ENCODE results near the gene IPO9. TPM values are rescaled to one million over a fixed set of nuclear protein-coding genes. Genes with fewer than 3 reads are reported as not detected.
"Not testable (repeated sequence)": the region's sequence is repeated elsewhere in the genome, so short reads cannot be mapped to it uniquely, and the experiment has no call there.

IPO9 gene
- total RNA-seq, 1 donor from 2014 or later = 13.2 TPM

DNA sequence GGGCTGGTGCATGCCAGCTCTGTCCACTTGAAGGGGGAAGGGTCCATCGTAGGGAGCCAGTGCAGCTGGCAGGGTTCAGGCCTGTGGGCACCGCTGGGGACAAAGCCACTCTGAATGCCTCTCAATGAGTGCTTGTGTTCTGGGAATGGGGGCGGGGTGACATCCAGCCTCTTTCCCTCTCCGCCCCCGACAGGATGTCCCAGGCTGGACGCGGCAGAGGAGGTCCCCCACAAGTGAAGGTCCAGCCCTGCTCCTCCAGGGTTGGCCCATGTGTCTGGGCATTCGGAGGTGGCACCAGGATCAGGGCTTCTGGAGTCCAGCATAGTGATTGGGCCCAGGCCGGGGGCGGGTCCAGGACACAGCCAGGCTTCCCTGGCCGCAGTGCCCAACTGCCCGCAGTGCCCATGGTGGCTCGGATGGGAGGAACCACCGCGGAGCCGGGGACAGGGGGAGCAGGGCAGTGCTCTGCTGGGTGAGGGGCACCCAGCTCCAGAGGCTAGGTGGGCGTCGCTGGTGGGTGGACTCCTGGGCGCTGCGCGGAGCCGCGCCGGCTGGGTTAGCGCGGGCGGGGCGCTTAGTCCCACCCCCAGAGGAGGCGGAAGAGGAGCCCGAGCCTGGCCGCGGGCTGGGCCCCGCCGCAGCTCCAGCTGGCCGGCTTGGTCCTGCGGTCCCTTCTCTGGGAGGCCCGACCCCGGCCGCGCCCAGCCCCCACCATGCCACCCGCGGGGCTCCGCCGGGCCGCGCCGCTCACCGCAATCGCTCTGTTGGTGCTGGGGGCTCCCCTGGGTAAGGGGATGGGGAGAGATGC lies 59.5 kb downstream of the IPO9 start, which contains the start of gene SHISA4:
Gene SHISA4, plus strand, starts transcription at position 617 of the 808 bp plus-strand sequence. Its CDS starts 97 bp downstream, at position 714.
- DNase-seq (ENCODE audit: low spot score) = peak; percentile 77

DNA sequence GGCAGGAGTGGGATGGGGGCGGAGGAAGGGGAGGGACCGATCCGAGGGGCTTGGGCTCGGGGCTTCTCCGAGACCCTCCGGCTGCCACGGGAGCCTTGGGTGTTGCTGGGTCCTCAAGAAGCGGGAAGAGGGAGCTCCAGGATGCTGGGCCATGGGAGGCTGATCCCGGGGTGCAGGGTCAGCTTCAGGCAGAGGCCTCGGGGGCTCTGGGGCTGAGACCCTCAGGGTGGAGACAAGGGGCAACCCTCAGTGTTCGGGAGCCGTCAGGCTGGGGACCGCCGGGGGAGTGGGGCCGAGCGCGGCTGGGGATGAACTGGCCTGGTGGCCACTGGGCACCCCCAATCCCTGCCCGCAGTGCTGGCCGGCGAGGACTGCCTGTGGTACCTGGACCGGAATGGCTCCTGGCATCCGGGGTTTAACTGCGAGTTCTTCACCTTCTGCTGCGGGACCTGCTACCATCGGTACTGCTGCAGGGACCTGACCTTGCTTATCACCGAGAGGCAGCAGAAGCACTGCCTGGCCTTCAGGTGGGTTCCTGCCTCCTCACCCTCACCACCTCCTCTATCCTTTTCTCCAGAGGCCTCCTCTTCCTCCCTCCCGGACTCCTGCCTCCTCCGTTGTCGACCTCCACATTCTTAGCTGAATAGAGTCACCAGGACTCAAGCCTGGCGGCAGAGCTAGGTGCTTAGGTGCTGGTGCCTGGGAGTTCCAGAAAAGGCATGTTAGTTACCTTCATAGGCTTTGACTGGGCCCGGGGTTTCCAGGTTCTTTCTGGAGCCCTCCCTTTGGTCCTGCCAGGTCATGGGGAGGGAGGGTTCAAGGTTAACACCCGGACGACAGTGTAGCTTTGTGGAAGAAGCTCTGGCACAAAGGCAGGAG lies 60.4 kb downstream of the IPO9 start:
- DNase-seq (ENCODE audit: low spot score) = no peak

DNA sequence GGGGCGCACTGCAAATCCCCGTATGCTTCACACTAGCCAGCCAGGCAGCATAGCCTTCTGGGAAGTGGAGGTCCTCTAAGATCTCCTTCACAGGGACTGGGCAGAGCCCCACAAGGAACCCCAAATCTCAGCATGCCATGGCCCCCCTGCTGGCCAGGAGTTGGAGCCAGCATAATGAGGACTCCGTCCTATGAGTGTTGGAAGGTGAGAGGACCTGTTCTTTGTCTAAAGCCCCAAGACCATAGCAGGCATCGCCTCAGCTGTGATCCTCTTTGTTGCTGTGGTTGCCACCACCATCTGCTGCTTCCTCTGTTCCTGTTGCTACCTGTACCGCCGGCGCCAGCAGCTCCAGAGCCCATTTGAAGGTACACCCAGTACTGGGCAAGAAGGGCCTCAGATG lies 61.3 kb downstream of the IPO9 start:
- DNase-seq (ENCODE audit: low spot score) = no peak

DNA sequence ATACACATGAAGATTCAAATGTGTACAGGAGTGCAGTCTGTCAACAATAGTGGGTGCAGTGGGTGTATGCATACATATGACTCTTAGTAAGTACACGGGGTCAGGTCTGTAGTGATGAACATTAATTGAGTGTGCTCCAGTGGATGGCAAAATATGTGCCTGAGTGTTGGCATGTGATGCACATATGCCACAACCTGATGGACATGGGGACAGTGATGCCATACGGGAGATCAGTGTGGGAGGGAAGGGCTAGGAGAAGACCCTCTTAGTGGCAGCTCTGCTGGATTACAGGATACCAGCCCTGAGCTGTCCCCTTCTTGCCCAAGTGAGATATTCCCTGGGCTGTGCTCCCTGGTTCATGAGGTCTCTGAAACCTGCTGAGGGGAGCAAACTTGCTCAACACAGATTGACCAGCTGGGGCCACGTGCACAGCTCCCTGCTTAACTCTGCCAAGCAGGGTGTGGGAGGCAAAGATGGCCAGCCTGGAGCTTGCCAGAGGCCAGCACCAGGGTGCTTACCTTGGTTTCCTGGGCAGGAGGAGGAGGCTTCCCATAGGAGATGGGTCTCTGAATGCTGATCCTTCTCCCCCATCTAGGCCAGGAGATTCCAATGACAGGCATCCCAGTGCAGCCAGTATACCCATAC lies 62.0 kb downstream of the IPO9 start:
- no peak for DNase-seq (ENCODE audit: low spot score)

DNA sequence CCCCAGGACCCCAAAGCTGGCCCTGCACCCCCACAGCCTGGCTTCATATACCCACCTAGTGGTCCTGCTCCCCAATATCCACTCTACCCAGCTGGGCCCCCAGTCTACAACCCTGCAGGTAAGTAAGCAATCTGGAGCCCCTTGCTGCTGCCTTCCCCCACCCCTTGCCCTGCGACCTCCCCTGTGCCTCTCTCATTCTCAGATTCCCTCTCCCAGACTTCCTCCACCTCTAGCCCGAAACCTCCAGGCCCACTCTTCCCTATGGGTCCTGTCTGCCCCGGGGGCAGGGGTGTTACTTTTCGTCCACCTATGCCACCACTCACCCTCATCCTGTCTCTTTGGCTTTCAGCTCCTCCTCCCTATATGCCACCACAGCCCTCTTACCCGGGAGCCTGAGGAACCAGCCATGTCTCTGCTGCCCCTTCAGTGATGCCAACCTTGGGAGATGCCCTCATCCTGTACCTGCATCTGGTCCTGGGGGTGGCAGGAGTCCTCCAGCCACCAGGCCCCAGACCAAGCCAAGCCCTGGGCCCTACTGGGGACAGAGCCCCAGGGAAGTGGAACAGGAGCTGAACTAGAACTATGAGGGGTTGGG lies 62.6 kb downstream of the IPO9 start:
- DNase-seq (ENCODE audit: low spot score) = no peak

DNA sequence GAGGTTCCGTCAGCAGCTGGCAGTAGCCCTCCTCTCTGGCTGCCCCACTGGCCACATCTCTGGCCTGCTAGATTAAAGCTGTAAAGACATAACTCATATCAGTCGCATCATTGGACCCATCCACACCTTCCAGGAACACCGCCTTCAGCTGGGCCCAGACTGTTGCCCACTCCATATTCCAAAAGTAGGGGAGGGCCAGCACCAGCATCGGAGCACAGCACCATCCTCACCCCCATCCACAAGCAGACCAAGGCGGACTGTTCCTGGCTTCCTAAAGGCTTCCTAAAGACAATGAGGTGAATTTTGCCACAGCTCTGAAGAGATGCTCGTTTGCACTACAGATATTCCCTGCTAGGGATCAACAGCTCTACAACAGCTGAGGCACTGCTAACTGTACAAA lies 63.3 kb downstream of the IPO9 start:
- no peak for DNase-seq (ENCODE audit: low spot score)

DNA sequence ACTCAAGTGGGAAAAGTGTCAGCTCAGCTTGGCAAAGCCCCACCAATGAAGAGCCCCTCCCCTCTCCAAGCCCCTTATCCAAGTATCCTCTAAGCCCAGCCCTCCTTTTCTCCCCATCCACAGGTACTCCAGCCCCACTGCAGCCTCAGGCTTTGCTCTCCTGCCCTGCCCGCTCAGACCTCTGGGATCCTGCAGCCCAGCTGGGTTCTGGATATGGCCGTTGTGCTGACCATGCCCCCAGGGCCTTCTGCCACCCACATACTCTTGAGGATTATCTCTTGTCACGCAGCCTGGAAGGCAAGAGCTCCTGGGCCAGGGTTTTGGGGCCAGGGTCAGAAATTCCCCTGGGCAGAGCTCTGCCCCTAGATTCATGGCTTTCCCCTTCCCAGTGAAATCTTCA lies 64.5 kb downstream of the IPO9 start:
- no peak for DNase-seq (ENCODE audit: low spot score)

DNA sequence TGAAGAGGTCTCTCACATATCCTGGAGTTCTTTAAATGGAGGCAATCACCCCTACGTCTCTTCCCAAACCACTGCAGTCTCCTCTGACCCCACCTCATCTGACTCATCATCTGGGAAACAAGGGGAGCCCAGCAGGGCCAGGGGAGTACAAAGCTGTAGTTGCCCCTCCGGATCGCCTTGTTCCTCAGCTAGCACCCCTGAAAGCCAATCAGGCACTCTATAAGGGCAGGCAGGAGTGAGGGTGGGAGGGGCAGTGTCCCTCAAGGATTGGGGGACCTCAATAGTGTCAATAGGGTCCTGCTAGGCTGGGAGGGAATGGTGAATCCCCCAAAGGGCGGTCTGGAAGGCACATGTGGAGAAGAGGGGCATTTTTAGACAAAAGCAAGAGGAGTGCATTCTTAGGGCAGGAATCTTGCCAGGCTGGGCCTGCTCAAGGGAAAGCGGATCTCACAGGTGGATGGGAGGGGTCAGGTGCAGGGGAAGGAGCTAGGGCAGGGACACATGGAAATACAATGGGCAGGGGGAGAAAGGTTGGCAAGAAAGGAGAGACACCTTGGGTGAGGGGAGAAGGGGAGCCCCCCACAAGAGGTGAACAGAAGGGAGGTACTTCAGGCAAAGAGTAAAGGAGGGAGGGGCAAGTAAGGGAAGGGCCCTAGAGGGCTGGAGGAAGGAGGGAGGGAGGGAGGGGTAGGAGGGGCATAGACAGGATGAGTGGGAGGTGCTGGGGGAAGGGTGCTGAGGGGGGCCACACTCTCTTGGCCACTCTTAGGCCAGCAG lies 65.6 kb downstream of the IPO9 start:
- no peak for DNase-seq (ENCODE audit: low spot score)

DNA sequence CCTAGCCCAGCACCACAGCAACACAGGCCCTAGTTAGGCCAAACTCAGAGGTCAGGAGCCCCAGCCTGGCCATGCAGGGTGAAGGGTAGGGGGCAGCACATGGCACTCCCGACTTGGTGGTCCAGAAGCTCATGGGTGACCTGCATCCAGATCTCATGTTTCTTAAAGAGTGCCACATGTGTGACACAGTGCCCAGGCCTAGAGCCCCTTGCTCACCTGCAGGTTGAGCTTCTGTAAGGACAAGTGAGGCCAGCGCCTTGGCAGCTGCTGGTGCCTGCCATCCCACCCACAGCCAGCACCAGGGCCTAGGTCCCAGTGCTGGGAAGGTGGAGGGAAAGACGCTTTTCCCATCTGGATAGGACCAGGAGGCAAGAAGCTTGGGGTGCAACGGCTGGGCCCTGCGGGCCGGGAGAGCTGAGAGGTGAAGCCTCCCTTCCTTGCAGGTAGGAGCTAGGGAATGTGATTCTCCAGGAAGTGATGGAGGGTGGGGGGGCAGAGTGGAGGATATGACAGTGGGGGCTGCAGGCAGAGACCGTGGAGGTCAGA lies 66.2 kb downstream of the IPO9 start:
- no peak for DNase-seq (ENCODE audit: low spot score)

DNA sequence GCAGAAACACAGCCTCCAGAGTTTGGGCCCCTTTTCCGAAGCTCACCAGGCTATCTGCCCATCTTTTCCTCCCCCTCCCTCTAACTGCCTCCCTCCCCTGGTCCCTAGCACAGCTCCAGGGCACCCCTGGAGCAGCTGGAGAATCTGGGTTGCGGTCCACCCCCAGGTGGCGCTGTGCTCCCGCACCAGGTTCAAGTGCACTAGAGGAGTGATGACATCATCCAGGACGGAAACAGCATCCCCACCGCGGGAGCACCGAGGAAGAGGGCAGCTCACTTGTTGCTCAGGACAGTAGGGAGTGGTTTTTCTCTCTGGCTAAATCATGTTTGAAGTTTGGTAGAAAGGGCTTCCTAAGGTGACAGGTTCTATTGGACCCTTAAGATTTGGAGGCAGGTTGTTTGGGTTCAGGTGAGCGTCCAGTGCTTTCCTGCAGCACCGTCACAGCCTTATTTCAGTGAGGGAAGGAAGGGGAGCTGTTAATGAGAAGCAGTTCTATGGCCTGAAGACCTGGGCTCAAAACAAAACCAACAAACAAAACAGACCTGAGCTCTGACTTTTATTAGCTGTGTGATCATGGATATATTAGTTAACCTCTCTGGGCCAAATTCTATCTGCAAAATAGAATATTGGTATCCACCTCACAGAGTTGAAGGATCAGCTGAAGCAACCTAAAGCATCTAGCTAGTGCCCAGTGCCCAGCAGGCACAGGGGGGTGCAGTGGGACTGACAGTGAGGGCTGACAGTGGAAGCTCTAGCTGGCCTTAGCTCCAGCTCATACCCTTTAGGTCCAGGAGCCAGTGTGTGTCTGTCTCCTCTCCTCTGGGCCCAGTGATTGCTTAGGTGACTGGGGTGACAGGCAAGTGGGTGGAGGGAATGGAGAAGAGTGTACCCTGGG lies 67.2 kb downstream of the IPO9 start:
- DNase-seq (ENCODE audit: low spot score) = peak; percentile 89

DNA sequence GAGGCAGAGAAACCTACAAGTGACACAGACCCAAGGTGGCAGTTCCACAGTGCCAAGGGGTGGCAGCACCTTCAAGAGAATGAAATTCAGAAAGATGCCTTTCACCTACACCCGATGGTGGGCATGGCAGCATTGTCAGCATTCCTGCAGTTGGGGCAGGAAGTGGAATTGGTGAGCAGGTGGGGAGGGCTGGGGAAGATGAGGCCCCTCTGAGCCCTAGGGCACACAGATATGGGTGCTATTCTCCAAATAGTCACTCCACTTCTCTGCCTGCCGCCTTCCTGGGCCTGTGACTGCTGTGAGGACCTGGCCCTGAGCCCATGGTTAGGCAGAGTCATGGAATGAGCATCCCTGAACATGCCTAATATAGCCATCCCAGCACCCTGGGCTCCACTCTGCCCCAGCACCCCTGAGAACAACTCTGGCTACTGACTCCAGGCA lies 68.0 kb downstream of the IPO9 start:
- no peak for DNase-seq (ENCODE audit: low spot score)

DNA sequence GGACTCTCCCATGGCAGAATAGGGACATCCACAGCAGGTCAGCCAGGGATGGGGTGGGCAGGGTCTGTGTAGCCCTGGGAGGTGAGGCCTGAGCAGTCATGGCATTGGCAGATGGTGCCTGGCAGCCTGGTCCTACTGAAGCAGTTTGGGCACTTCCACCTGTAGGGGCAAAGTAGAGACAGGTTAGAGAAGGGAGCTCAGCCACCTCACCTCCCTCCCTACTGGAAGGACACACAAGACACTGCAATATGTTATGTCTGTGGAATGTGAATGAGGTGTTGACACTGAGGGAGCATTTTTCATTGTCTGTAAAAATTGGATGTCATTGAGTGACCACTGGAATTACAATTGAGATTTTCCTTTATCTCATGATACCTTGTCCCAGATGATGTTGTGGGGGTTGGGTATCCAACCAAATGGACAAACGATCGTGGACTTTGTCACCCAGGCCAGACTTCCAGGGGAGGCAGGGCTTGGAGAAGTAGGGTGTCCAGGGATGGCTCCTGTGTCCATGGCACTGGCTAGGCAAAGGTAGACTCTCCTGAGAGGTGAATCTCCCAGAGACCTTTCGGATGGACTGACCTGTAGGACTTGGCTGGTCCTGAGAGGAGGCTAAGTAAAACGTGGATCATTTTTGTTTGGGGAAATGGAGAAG lies 69.4 kb downstream of the IPO9 start:
- DNase-seq (ENCODE audit: low spot score) = no peak

DNA sequence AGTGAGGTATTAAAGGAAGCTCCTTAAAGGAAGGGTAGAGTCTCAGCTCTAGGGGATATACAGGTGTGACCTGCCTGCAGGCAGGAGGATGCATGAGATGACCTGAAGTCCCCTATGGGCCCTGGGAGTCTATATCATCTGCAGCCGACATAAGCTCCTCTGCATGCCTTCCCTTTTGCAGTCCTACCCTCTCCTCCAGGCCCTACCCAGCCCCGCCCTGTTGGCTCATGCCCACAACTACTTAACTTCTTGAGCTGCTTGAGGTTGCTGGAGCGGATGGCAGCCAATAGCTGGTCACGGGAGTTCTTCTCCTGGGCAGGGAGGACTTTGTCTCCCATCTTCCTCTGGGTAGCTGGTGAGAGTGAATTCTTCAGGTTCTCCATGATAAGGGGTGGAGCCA lies 70.0 kb downstream of the IPO9 start:
- no peak for DNase-seq (ENCODE audit: low spot score)

DNA sequence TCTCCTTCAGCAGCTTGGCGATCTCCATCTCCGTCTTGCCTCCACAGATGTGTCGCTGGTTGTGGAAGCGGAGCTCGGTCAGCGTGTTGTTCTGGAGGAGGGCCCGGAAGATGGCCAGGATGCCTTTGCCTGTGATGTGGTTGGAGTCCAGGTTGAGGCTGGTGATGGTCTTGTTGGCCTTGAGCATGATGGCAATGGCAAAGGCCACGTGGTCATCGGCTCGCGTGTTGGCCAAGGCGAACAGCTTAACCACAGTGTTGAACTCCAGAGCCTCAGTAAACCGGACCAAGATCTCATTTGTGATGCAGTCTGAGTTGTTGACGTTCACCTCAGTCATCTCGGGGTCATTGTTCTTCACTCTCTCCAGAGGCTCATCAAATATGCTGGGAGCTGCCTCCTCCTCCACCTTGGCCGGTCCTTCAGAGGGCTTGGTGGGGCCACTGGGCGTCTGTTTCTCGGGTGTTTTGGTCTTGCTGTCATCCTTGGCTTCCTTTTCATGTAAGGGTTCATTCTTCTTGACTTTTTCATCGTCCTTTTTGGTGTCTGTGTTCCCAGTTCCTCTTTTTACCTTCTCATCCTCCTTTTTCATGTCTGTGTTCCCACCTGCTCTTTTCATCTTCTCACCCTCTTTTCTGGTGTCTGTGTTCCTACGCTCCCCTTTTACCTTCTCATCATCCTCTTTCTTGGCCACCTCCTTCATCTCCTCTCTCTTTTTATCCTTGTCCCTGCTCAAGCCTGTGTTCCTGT lies 70.9 kb downstream of the IPO9 start:
- no peak for DNase-seq (ENCODE audit: low spot score)

DNA sequence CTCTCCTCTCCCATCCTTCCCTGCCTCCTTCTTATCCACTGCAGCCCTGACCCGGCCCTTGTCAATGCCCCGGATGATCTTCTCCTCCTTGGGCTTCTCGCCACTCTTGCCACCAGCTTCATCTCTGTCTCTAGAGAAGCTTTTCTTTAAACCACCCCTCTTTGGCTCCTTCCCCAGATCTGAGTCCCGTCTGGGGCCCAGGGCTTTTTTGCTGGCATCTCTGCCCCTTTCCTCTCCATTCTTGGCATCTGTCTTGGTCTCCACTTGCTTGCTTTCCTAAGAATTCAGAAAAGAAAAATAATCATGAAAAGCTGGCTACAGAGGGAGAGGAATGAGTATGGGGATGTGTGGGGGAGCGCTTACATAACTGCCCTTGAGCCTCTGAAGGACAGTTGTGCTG lies 71.5 kb downstream of the IPO9 start:
- DNase-seq (ENCODE audit: low spot score) = peak; percentile 58

DNA sequence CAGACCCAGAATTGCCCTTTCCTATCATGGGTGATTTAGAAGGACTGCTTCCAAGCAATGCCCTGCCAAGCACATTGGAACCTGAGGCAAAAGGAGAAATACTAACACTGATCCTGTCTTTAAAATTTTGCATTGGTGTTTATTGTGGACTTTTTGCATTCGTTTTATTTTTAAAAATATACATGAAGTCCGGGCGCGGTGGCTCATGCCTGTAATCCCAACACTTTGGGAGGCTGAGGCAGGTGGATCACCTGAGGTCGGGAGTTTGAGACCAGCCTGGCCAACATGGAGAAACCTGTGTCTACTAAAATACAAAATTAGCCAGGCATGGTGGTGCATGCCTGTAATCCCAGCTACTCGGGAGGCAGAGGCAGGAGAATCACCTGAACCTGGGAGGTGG lies 72.1 kb downstream of the IPO9 start:
- DNase-seq (ENCODE audit: low spot score) = not testable (repeated sequence)

DNA sequence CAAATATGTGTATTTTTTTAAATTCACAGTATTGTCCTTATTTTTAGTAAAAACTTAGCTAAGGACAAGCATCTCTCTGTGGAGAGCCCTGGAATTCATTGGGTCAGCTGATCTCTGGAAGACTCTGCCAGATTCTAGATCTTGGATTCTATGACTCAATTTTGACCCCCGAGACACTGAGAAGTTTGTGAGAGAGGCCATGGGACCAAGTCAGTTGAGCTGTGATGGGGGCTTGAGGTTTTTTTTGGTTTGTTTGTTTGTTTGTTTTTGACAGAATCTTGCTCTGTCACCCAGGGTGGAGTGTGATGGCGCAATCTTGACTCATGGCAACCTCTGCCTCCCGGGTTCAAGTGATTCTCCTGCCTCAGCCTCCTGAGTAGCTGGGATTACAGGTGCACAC lies 73.2 kb downstream of the IPO9 start:
- peak; percentile 71 for DNase-seq (ENCODE audit: low spot score)

DNA sequence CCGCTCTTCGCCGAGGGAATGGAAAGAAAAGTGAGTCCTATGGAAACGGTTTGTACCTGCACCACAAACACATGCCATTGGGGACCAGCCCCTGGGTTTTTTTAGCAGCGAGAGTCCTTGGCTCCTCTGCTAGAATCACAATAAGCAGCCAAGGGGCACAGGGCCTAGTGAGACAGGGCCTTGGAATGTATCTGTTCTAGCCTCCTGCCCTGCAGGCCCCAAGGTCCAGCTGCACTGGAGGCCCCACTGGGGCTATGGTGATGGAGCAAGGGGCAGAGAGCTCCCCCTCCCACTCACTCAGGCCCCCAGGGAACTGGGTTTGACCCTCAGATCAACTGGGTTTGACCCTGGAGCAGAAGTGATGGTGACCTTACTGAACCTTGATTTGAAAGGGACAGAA lies 74.2 kb downstream of the IPO9 start:
- peak; percentile 61 for DNase-seq (ENCODE audit: low spot score)
